ENCODE results near the gene TASOR2. TPM values are rescaled to one million over a fixed set of nuclear protein-coding genes. Genes with fewer than 3 reads are reported as not detected.

The TASOR2 gene
- total and polyA plus RNA-seq, 9 of the 15 experiments (the other 6 are each of a cell fraction or from before 2014, with no cell fraction given), result 12.7 to 75.3 (median 52.3) TPM

DNA sequence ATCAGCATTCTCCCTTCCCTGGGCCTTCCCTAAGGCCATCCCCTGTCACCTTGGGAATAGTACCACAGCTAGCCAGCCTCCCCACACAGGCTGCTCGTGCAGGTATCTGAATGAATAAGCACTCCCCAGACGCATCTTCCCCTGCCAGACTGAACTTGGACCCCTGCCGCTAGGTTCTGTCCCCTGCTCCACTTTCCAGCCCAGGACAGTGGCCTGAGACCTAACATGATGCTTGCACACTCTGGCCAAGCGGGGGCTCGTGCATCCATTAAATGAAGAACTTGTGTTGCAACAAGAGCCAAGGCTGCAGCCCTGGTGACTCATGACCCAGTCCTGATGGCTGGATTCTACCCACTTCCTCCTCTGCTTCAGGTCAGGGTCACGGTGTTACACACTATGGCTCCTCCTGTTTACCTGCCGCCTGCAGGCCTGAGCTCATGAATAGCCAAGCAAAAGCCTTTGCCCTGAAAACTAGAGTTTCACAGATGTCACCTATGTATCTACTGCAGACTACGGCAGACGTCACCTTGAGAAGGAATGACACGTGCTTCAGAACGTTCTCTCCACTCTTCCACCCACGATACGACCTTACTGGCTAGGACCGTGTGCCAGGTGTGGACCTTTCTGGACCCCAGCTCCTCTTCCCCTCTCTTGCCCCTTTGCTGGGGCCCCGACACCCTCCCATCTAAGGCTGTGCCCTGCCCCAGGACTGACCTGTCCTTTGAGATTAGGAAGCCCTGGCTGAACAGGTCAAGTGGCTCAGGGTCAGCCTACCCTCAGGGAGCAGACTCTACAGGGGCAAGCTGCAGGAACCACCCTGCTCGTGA, 24.7 kb upstream of the TASOR2 start (continued):
- TF ChIP-seq CEBPB (tag; IDR thresholded peaks at IDR 0.05) (peak; percentile 91), FOXJ3 (CRISPR knock-in tag; IDR thresholded peaks at IDR 0.05) (no peak), HMG20B (CRISPR knock-in tag; IDR thresholded peaks at IDR 0.05) (no peak), HEY1 (CRISPR knock-in tag; IDR thresholded peaks at IDR 0.05; ENCODE audit: borderline replicate concordance) (no peak), TCF7 (IDR thresholded peaks at IDR 0.05; ENCODE audit: borderline replicate concordance) (no peak), MTA1 (IDR thresholded peaks at IDR 0.05; ENCODE audit: borderline replicate concordance) (no peak)
- TF ChIP-seq, protein P1, sequence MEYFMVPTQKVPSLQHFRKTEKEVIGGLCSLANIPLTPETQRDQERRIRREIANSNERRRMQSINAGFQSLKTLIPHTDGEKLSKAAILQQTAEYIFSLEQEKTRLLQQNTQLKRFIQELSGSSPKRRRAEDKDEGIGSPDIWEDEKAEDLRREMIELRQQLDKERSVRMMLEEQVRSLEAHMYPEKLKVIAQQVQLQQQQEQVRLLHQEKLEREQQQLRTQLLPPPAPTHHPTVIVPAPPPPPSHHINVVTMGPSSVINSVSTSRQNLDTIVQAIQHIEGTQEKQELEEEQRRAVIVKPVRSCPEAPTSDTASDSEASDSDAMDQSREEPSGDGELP (CRISPR knock-in tag; IDR thresholded peaks at IDR 0.05; ENCODE audit: borderline replicate concordance), result peak; percentile 27; the same call in 1 of the 2 replicates
- TF ChIP-seq, protein P2, sequence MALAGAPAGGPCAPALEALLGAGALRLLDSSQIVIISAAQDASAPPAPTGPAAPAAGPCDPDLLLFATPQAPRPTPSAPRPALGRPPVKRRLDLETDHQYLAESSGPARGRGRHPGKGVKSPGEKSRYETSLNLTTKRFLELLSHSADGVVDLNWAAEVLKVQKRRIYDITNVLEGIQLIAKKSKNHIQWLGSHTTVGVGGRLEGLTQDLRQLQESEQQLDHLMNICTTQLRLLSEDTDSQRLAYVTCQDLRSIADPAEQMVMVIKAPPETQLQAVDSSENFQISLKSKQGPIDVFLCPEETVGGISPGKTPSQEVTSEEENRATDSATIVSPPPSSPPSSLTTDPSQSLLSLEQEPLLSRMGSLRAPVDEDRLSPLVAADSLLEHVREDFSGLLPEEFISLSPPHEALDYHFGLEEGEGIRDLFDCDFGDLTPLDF (CRISPR knock-in tag; IDR thresholded peaks at IDR 0.05), result no peak
- TF ChIP-seq, protein P3, sequence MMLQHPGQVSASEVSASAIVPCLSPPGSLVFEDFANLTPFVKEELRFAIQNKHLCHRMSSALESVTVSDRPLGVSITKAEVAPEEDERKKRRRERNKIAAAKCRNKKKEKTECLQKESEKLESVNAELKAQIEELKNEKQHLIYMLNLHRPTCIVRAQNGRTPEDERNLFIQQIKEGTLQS (IDR thresholded peaks at IDR 0.05), result peak; percentile 84
- TF ChIP-seq, protein P3 (CRISPR knock-in tag; conservative IDR thresholded peaks at IDR 0.05), result 0 out of 2 replicates have a peak, but pooled peaks have one; percentile 49

Data from K562 (cell line).